ENCODE data around the gene GIPC1.
A peak's percentile ranks its signal among the peaks of the same experiment; 100 is the strongest.

Gene GIPC1

DNA sequence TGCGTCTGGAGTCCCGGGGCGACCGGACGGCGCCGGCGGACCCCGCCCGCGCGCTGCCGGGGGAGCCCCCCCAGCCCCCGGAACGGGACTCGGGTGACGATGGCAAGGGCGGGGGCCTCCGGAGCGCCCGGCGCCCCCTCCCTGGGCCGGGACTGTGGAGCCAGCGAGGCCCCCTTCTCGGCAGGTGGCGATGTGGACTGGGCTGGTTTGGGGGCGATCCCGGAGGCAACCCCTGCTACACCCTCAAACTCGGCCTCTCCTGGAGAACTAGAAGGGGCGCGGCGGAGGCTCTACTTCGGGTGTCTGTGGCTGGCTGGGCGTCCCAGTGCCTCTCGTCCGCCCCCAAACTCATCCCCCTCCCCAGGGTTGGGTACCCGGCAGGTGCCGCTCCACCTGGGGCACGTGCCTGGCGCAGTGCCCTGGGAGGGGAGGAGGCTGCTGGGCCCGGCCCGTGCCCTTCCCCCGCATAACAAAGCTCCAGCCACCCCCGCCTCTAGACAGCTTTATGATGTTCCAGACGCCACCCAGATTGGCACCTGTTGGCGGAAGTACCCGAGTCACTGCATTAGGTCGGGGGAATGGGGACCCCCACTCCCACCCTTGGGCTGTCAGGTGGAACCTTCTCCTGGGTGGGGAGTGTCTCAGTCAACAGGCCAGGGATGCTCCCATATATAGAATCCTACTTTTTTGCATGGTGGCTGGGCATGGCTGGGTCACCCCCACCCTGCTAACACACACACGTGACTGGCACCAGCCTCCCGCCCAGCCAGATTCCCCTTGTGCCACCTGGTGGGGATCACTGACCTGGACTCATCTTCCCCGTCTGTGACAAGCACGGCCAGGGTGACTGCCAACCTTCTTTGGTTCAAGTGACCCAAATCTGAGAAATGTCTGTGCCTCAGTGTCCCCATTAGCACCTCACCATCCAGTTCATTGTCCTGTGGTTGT is 62.1 kb downstream of the GIPC1 start:
- Mint-ChIP-seq H3K36me3 (peaks cover 5 to 9% of the 10 kb centered on the region in 2 donors), H3K4me3 (peak overlapping the region; percentile 72 to 84), H3K27ac (peak overlapping the region; percentile 79), H3K9me3 (no peaks in the 10 kb centered on the region), H3K4me1 (peaks cover 23 to 61% of the 10 kb centered on the region in 2 donors), H3K27me3 (peaks cover 6 to 10% of the 10 kb centered on the region in 2 donors)
- no peak for DNase-seq
- peak; percentile 61 for ATAC-seq (replicated peaks)

DNA sequence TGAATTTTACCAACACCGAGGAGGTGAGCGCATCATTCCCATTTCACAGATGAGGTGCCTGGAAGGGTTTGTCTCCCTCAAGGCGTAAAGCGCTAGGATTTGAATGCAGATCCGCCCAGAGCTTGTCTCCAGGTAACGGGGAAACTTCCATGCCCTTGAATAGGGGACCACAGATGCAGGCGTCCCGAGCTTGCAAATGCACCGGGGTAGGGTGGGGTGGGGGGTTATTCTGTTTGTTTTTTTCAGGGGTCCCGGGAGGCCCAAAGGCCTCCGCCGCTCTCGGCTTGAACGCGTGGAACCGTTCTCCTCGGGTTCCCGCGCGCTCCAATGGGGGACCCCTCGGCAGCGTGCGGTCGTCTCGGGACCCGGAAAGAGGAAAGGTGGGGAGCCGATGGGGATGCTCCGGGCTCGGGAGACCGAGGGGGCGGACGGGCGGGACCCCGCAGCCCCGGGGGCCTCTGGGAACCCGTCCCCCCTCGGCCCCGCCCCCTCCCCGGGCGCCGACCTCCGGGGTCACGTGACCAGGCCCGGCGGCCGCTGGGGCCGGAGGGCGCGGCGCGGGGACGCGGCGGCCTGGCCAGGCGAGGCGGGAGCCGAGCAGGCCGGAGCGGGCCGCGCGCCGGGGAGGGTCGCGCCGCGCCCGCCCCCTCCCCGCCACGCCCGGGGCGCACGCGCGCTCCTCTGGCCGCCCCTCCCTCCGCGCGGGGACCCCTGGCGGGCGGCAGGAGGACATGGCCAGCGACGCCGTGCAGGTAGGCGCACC is 63.0 kb downstream of the GIPC1 start, which contains the start of gene PKN1:
TSS of gene PKN1 (plus strand) at position 516 of the 763 bp plus-strand sequence. CDS start at position 732, 216 bp downstream.
- peaks cover 23 to 57% of the 10 kb centered on the region in 2 donors for H3K4me1 Mint-ChIP-seq
- peaks cover 5 to 9% of the 10 kb centered on the region in 2 donors for H3K36me3 Mint-ChIP-seq
- peak within 1 kb of the TSS; percentile 92 for H3K27ac Mint-ChIP-seq
- no peaks in the 10 kb centered on the region for H3K9me3 Mint-ChIP-seq
- ATAC-seq (replicated peaks) (peak; percentile 62 to 70), DNase-seq (peak; percentile 54)
- H3K27me3 Mint-ChIP-seq: peaks cover 6 to 10% of the 10 kb centered on the region in 2 donors
- peak within 1 kb of the TSS; percentile 91 to 92 for H3K4me3 Mint-ChIP-seq

DNA sequence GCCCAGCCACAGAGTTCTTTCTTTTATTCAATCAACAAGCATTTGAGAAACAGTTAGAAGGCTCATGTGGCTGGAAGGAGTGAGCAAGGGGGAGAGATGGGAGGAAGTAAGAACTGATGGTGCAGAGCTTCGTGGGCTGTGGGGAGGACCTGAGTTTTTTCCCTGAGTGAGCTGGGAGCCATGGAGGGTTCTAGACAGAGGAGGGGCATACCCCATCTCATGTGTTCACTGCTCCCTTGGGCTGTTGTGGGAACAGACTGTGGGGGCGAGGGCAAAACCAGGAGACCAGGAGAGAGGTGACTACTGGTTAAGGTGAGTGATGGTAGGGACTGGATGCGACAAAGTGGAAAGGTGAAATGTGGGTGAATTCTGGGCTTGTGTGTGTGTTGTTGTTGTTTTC is 65.2 kb downstream of the GIPC1 start:
- H3K4me3 Mint-ChIP-seq: no peak overlapping the region

DNA sequence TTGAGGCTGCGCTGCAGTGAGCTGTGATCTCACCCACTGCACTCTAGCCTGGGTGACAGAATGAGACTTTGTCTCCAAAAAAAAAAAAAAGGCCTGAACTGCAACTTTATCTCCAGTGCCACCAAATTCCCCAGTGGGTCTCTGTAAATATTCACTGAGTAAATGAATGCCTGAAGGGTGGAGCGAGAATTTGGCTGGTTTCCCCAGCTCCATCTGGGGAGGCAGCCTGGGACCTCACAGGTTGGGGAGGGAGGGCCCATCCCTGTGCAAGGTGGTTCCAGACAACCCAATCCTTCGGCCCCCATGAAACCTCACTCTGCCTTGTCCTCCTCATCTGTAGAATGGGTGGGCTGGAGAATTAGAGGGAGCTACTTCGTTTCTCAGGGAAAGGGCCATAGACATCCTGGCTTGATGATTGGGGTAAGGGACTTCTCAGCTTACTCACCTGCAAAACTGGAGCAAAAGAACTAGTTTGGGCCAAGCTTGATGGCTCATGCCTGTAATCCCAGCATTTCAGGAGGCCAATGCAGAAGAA is 67.0 kb downstream of the GIPC1 start:
- DNase-seq: no peak
- no peak overlapping the region for H3K4me3 Mint-ChIP-seq
- no peaks in the 10 kb centered on the region for H3K9me3 Mint-ChIP-seq
- no peak for ATAC-seq (replicated peaks)
- no peaks in the 10 kb centered on the region for H3K36me3 Mint-ChIP-seq
- H3K27ac Mint-ChIP-seq: no peak overlapping the region
- peaks cover 6 to 10% of the 10 kb centered on the region in 2 donors for H3K27me3 Mint-ChIP-seq
- H3K4me1 Mint-ChIP-seq: peaks cover 10 to 22% of the 10 kb centered on the region in 2 donors

More for the DNA sequence above, 65.2 kb downstream of the GIPC1 start:
- ATAC-seq (replicated peaks) (no peak), DNase-seq (no peak)
- Mint-ChIP-seq H3K27ac (peak overlapping the region; percentile 44), H3K27me3 (peaks cover 6 to 10% of the 10 kb centered on the region in 2 donors), H3K4me1 (peaks cover 22 to 38% of the 10 kb centered on the region in 2 donors), H3K9me3 (no peaks in the 10 kb centered on the region), H3K36me3 (peaks cover 3% of the 10 kb centered on the region in 2 donors)
